H1 (cell line): ENCODE results near the gene MACROD2. TPM values are rescaled to one million over a fixed set of nuclear protein-coding genes. Genes with fewer than 3 reads are reported as not detected.

Source experiments
- CTCF ChIA-PET: fragments of 300-600 bp; sonication (Branson Sonifier 250); formaldehyde crosslinking; loops from one replicate; lab custom pipeline; 2021; ENCODE audit not compliant: partially characterized antibody; lab: Charles Lee
- POLR2A ChIA-PET: fragments of 300-600 bp; sonication (Branson Sonifier 250); formaldehyde crosslinking; loops from one replicate; lab custom pipeline; 2021; ENCODE audit warnings: inconsistent platforms; ENCODE audit not compliant: partially characterized antibody; lab: Charles Lee
- DNase-seq, 2 experiments: peaks; one replicate each; pipeline versions ENCODE4 v3.0.0 to v3.0.0-alpha.2; 2010 to 2022; ENCODE audit warnings: low spot score in 2 of 2, low read depth in 1 of 2, mixed read lengths in 1 of 2
- FAIRE-seq: peaks from 2 replicates; lab custom pipeline; 2011; peaks lifted over from hg19 to GRCh38; lab: Jason Lieb, UNC
- H2AFZ ChIP-seq: 2 replicates; pipeline ENCODE4 v1.8.1; 2012; ENCODE audit warnings: low read length, inconsistent platforms
- H2AK5ac ChIP-seq: 2 replicates; pipeline ENCODE4 v1.6.1; 2013; ENCODE audit warnings: low read depth, low read length
- H2BK120ac ChIP-seq: replicated peaks from 2 replicates; pipeline ENCODE3; 2013; ENCODE audit warnings: low read depth, low read length, inconsistent platforms
- H2BK12ac ChIP-seq: 2 replicates; pipeline ENCODE4 v1.6.1; 2013; ENCODE audit warnings: low read depth, low read length
- H2BK15ac ChIP-seq: 2 replicates; pipeline ENCODE4 v1.6.1; 2013; ENCODE audit warnings: low read length
- H2BK20ac ChIP-seq: 2 replicates; pipeline ENCODE4 v1.6.1; 2013; ENCODE audit warnings: low read length
- H2BK5ac ChIP-seq: 2 replicates; pipeline ENCODE4 v1.6.1; 2013; ENCODE audit warnings: low read depth, low read length
- H3K14ac ChIP-seq: 2 replicates; pipeline ENCODE4 v1.6.1; 2013; ENCODE audit warnings: inconsistent platforms; ENCODE audit not compliant: insufficient read length
- H3K18ac ChIP-seq: 2 replicates; pipeline ENCODE4 v1.6.1; 2013; ENCODE audit warnings: low read length; ENCODE audit errors: extremely low read depth
- H3K23ac ChIP-seq: 2 replicates; pipeline ENCODE4 v1.6.1; 2013; ENCODE audit warnings: inconsistent platforms; ENCODE audit not compliant: insufficient read length
- H3K23me2 ChIP-seq: 2 replicates; pipeline ENCODE4 v1.6.1; 2013; ENCODE audit warnings: low read depth, low read length
- H3K27ac ChIP-seq: 2 replicates; pipeline ENCODE4 v1.6.1; 2011; ENCODE audit warnings: low read depth, low read length, inconsistent platforms
- H3K27me3 ChIP-seq, 4 experiments: replicated peaks in 1 of 4; 1 replicate in 1 of 4; 2 replicates in 3 of 4; pipeline versions ENCODE4 v1.6.1 to v1.8.1; 2011 to 2013; ENCODE audit warnings: low read length in 3 of 4, mild to moderate bottlenecking in 3 of 4, inconsistent platforms in 2 of 4, mixed read lengths in 2 of 4, moderate library complexity in 1 of 4; ENCODE audit not compliant: control insufficient read depth in 3 of 4, insufficient read depth in 3 of 4; ENCODE audit errors: extremely low read depth in 1 of 4
- H3K36me3 ChIP-seq, 4 experiments: 2 replicates each; pipeline versions ENCODE4 v1.6.1 to v1.8.1; 2011 to 2013; ENCODE audit warnings: mild to moderate bottlenecking in 4 of 4, low read length in 3 of 4, moderate library complexity in 2 of 4, control low read depth in 1 of 4, inconsistent platforms in 1 of 4; ENCODE audit not compliant: insufficient read depth in 4 of 4, control insufficient read depth in 2 of 4
- H3K4ac ChIP-seq: replicated peaks from 2 replicates; pipeline ENCODE3; 2013; ENCODE audit warnings: low read length, low read depth, mixed read lengths, inconsistent platforms; ENCODE audit not compliant: insufficient read length
- H3K4me1 ChIP-seq, 4 experiments: replicated peaks in 1 of 4; 1 replicate in 1 of 4; 2 replicates in 3 of 4; pipeline versions ENCODE4 v1.6.1 to v1.8.1; 2011 to 2013; ENCODE audit warnings: low read length in 3 of 4, inconsistent platforms in 2 of 4, mixed read lengths in 1 of 4; ENCODE audit not compliant: insufficient read depth in 4 of 4, control insufficient read depth in 3 of 4
- H3K4me2 ChIP-seq, 2 experiments: 2 replicates each; pipeline versions ENCODE4 v1.6.1 to v1.8.1; 2011 to 2013; ENCODE audit warnings: low read depth in 2 of 2, low read length in 2 of 2, control low read depth in 1 of 2, inconsistent platforms in 1 of 2, mild to moderate bottlenecking in 1 of 2; ENCODE audit not compliant: insufficient read depth in 1 of 2
- H3K4me3 ChIP-seq, 4 experiments: fragments of 200-600, 300-600 bp in 1 of 4; sonication (generic), shearing (Covaris generic), sonication (Bioruptor Twin) in 1 of 4; 2 replicates each; pipeline versions ENCODE4 v1.5.1 to v1.8.1; 2011 to 2016; ENCODE audit warnings: low read length in 4 of 4, low read depth in 3 of 4, control low read depth in 2 of 4, inconsistent platforms in 2 of 4, mild to moderate bottlenecking in 2 of 4, mixed read lengths in 1 of 4, moderate library complexity in 1 of 4; ENCODE audit not compliant: insufficient read depth in 2 of 4; ENCODE audit errors: extremely low read depth in 1 of 4
- H3K56ac ChIP-seq: replicated peaks from 2 replicates; pipeline ENCODE3; 2013; ENCODE audit warnings: low read depth, mild to moderate bottlenecking, mixed read lengths, low read length, inconsistent platforms; ENCODE audit not compliant: insufficient read length
- H3K79me1 ChIP-seq: 2 replicates; pipeline ENCODE4 v1.6.1; 2013; ENCODE audit warnings: low read depth, low read length, control low read depth
- H3K79me2 ChIP-seq, 2 experiments: 2 replicates each; pipeline versions ENCODE4 v1.6.1 to v1.8.1; 2012 to 2013; ENCODE audit warnings: low read length in 2 of 2, mild to moderate bottlenecking in 2 of 2, inconsistent platforms in 1 of 2; ENCODE audit not compliant: insufficient read depth in 2 of 2, control insufficient read depth in 1 of 2
- H3K9ac ChIP-seq, 4 experiments: replicated peaks in 1 of 4; 1 replicate in 1 of 4; 2 replicates in 3 of 4; pipeline versions ENCODE4 v1.6.1 to v1.8.1; 2011 to 2013; ENCODE audit warnings: low read depth in 3 of 4, low read length in 3 of 4, control low read depth in 2 of 4, mild to moderate bottlenecking in 2 of 4, moderate library complexity in 2 of 4, inconsistent platforms in 1 of 4; ENCODE audit errors: extremely low read depth in 1 of 4
- H3K9me3 ChIP-seq, 2 experiments: 2 replicates each; pipeline versions ENCODE4 v1.6.1 to v1.8.1; 2012 to 2013; ENCODE audit warnings: mild to moderate bottlenecking in 2 of 2, moderate library complexity in 2 of 2, control low read depth in 1 of 2, inconsistent platforms in 1 of 2, low read depth in 1 of 2, low read length in 1 of 2, mixed read lengths in 1 of 2; ENCODE audit not compliant: insufficient read depth in 2 of 2
- H4K20me1 ChIP-seq, 2 experiments: replicated peaks in 1 of 2; 2 replicates each; pipeline versions ENCODE3 to v1.8.1; 2011 to 2013; ENCODE audit warnings: inconsistent platforms in 2 of 2, low read length in 2 of 2, mild to moderate bottlenecking in 1 of 2; ENCODE audit not compliant: insufficient read depth in 2 of 2, control insufficient read depth in 1 of 2
- H4K5ac ChIP-seq: 2 replicates; pipeline ENCODE4 v1.6.1; 2013; ENCODE audit warnings: low read length, low read depth, mixed read lengths, inconsistent platforms; ENCODE audit not compliant: insufficient read length
- H4K8ac ChIP-seq: 2 replicates; pipeline ENCODE4 v1.8.0; 2013; ENCODE audit warnings: mild to moderate bottlenecking, moderate library complexity, low read length, inconsistent platforms; ENCODE audit not compliant: insufficient read depth; ENCODE audit errors: extremely low read depth
- H4K91ac ChIP-seq: replicated peaks from 2 replicates; pipeline ENCODE3; 2013; ENCODE audit warnings: low read length, mixed read lengths, inconsistent platforms; ENCODE audit not compliant: insufficient read length
- ATF2 ChIP-seq: IDR thresholded peaks from 2 replicates; pipeline ENCODE4 v1.6.1; 2012; ENCODE audit warnings: low read length, inconsistent platforms
- CREB1 ChIP-seq: IDR thresholded peaks from 2 replicates; pipeline ENCODE4 v1.6.1; 2012; ENCODE audit warnings: inconsistent platforms
- CTCF ChIP-seq, 3 experiments: IDR thresholded peaks; 1 replicate in 2 of 3; 2 replicates in 1 of 3; pipeline versions ENCODE4 v1.5.1 to v1.6.1; 2011; ENCODE audit warnings: low read length in 3 of 3, mild to moderate bottlenecking in 3 of 3, inconsistent platforms in 2 of 3, low read depth in 1 of 3, moderate library complexity in 1 of 3; ENCODE audit not compliant: insufficient read depth in 1 of 3; ENCODE audit errors: control extremely low read depth in 1 of 3
- KDM5A ChIP-seq: fragments of 200-600 bp; IDR thresholded peaks from 2 replicates; pipeline ENCODE4 v1.7.1; 2012; ENCODE audit warnings: mild to moderate bottlenecking, low read length, inconsistent platforms, mixed read lengths
- NRF1 ChIP-seq: IDR thresholded peaks from 2 replicates; pipeline ENCODE4 v1.6.1; 2011; ENCODE audit warnings: mild to moderate bottlenecking, low read depth, low read length, improper control_type of control experiment
- POU5F1 ChIP-seq: IDR thresholded peaks from 2 replicates; pipeline ENCODE4 v1.6.1; 2011; ENCODE audit warnings: low read depth, mild to moderate bottlenecking, low read length, moderate library complexity
- RXRA ChIP-seq: IDR thresholded peaks from 2 replicates; pipeline ENCODE4 v1.6.1; 2011; ENCODE audit warnings: low read depth, mild to moderate bottlenecking, low read length, moderate library complexity; ENCODE audit not compliant: insufficient read depth
- SAP30 ChIP-seq: fragments of 300-600 bp; sonication (generic); IDR thresholded peaks from 2 replicates; pipeline ENCODE4 v1.7.1; 2012; ENCODE audit warnings: low read length, moderate library complexity, mild to moderate bottlenecking, inconsistent platforms; ENCODE audit not compliant: insufficient read depth, insufficient replicate concordance
- TAF1 ChIP-seq: IDR thresholded peaks from 2 replicates; pipeline ENCODE4 v1.6.1; 2011; ENCODE audit warnings: mild to moderate bottlenecking, low read depth, low read length
- WGBS, 2 experiments: shearing (Covaris generic) in 1 of 2; methylation state at CpG; one replicate each; pipeline versions ENCODE4 v1.1.6 to v1.1.7; 2013 to 2015; ENCODE audit warnings: low lambda C conversion rate in 2 of 2, mixed read lengths in 2 of 2, inconsistent platforms in 1 of 2, low coverage in 1 of 2, missing lambda C conversion rate in 1 of 2; ENCODE audit not compliant: insufficient replicate concordance in 2 of 2, insufficient coverage in 1 of 2, insufficient read length in 1 of 2; ENCODE audit errors: extremely low coverage in 1 of 2, missing lambda C conversion rate in 1 of 2; 5-methylcytosine and 5-hydroxymethylcytosine counted together
- polyA plus RNA-seq, 7 experiments: library from polyadenylated mRNA; depleted of rRNA in 3 of 7; stranded (reverse) in 5 of 7; unstranded in 2 of 7; fragments of >200 nt in 5 of 7; fragments of 200-250 nt in 2 of 7; gene quantifications; 1 replicate in 5 of 7; 2 replicates in 1 of 7; 4 replicates in 1 of 7; pipeline versions ENCODE4 v1.2.1 to v1.2.3, GENCODE V29; 2011 to 2013; ENCODE audit warnings: missing spikeins in 2 of 7, mixed read lengths in 2 of 7
- total RNA-seq: library from RNA; stranded (reverse); fragmentation: NEBNext Ultra II Directional; extraction: Animal tissue kit (Norgen Biotek cat#: 25700); gene quantifications from 2 replicates; pipeline ENCODE4 v1.2.1, GENCODE V29; 2021
- TF ChIP-seq, protein P1 (sequence below): IDR thresholded peaks from 2 replicates; pipeline ENCODE4 v1.6.1; 2012; ENCODE audit warnings: inconsistent platforms

Gene MACROD2
- total and polyA plus RNA-seq, 2 of the 8 experiments (the other 6 are each of a cell fraction or from before 2014, with no cell fraction given), result 0.70 to 3.9 TPM

GRCh38 chr20:15098351-15098750 is 1103.0 kb downstream of the MACROD2 start:
- ChIA-PET CTCF (no interaction called here), POLR2A (no interaction called here)
- TF ChIP-seq KDM5A (no peak), POU5F1 (no peak), CTCF (IDR thresholded peaks at IDR 0.05; ENCODE audit: control extremely low read depth in 1 of 3, insufficient read depth in 1 of 3, low read depth in 1 of 3, low read length in 3 of 3) (no peak), ATF2 (no peak), RXRA (no peak), CREB1 (no peak), SAP30 (no peak), NRF1 (no peak), TAF1 (no peak)
- TF ChIP-seq, protein P1, sequence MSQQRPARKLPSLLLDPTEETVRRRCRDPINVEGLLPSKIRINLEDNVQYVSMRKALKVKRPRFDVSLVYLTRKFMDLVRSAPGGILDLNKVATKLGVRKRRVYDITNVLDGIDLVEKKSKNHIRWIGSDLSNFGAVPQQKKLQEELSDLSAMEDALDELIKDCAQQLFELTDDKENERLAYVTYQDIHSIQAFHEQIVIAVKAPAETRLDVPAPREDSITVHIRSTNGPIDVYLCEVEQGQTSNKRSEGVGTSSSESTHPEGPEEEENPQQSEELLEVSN, result no peak

More at GRCh38 chr20:15098351-15098750, 1103.0 kb downstream of the MACROD2 start:
- H4K91ac ChIP-seq, result no peak overlapping the region
- H2BK20ac ChIP-seq, result no peak overlapping the region
- no peak overlapping the region for H2AK5ac ChIP-seq
- no peaks in the 10 kb centered on the region for H3K79me1 ChIP-seq
- H3K27me3 ChIP-seq, result no peaks in the 10 kb centered on the region
- 87% methylated on average over 4 of the region's 4 CpGs; no CpG with 5 or more reads in 1 of the 2 experiments for WGBS, 2 experiments
- no peak overlapping the region for H2BK12ac ChIP-seq
- no peak overlapping the region for H3K56ac ChIP-seq
- no peak overlapping the region for H3K4ac ChIP-seq
- no peak overlapping the region for H3K14ac ChIP-seq
- H3K4me1 ChIP-seq, result no peaks in the 10 kb centered on the region
- H3K79me2 ChIP-seq, result no peaks in the 10 kb centered on the region
- H3K4me3 ChIP-seq, result no peak overlapping the region
- H3K4me2 ChIP-seq, result no peak overlapping the region
- H2BK5ac ChIP-seq, result no peak overlapping the region
- no peaks in the 10 kb centered on the region for H3K9me3 ChIP-seq
- H4K20me1 ChIP-seq, result no peaks in the 10 kb centered on the region
- no peak overlapping the region for H2AFZ ChIP-seq
- DNase-seq, result no peak
- no peak overlapping the region for H3K23ac ChIP-seq
- H3K23me2 ChIP-seq, result no peaks in the 10 kb centered on the region
- H3K36me3 ChIP-seq, result no peaks in the 10 kb centered on the region
- no peak overlapping the region for H3K18ac ChIP-seq
- no peak overlapping the region for H3K9ac ChIP-seq
- H3K27ac ChIP-seq, result no peak overlapping the region
- FAIRE-seq, result no peak
- no peak overlapping the region for H4K8ac ChIP-seq
- H2BK120ac ChIP-seq, result no peak overlapping the region
- H4K5ac ChIP-seq, result no peak overlapping the region
- H2BK15ac ChIP-seq, result no peak overlapping the region
